MCF 10A (cell line): ENCODE results near the gene FCHSD2. TPM values are rescaled to one million over a fixed set of nuclear protein-coding genes. Genes with fewer than 3 reads are reported as not detected.

Experiments used
- BruUV-seq: library from RNA; stranded (reverse); fragments of 400-500 nt; replicated peaks from 2 replicates; lab custom pipeline; 2021; lab: Mats Ljungman, UMichigan
- CTCF ChIA-PET: fragments of 300-600 bp; sonication (Branson Sonifier 250); formaldehyde crosslinking; extraction: SDS; loops from one replicate; lab custom pipeline; 2021; ENCODE audit warnings: antibody characterized with exemption, inconsistent platforms; lab: Yijun Ruan, JAX
- POLR2A ChIA-PET: fragments of 300-600, 350-650 bp; sonication (Branson Sonifier 250); formaldehyde crosslinking; extraction: SDS; loops from one replicate; lab custom pipeline; 2020; ENCODE audit warnings: antibody characterized with exemption, inconsistent platforms; lab: Yijun Ruan, JAX
- DNase-seq: peaks from one replicate; pipeline ENCODE4 v3.0.0-alpha.2; 2018; ENCODE audit not compliant: unreplicated experiment
- H3K27ac Mint-ChIP-seq: one replicate; pipeline ENCODE4 v1.8.0; 2022; ENCODE audit warnings: mild to moderate bottlenecking, low read depth, mixed read lengths; ENCODE audit not compliant: unreplicated experiment
- H3K27me3 Mint-ChIP-seq: one replicate; pipeline ENCODE4 v1.8.0; 2022; ENCODE audit warnings: mixed read lengths; ENCODE audit not compliant: insufficient read depth, unreplicated experiment
- H3K36me3 Mint-ChIP-seq: one replicate; pipeline ENCODE4 v1.8.0; 2022; ENCODE audit warnings: mild to moderate bottlenecking, moderate library complexity, mixed read lengths; ENCODE audit not compliant: insufficient read depth, unreplicated experiment
- H3K4me1 Mint-ChIP-seq: one replicate; pipeline ENCODE4 v1.8.0; 2022; ENCODE audit warnings: mixed read lengths; ENCODE audit not compliant: insufficient read depth, unreplicated experiment
- H3K4me3 Mint-ChIP-seq: one replicate; pipeline ENCODE4 v1.8.0; 2022; ENCODE audit warnings: mild to moderate bottlenecking, moderate library complexity, mixed read lengths; ENCODE audit not compliant: unreplicated experiment
- H3K9me3 Mint-ChIP-seq: one replicate; pipeline ENCODE4 v1.8.0; 2022; ENCODE audit warnings: mixed read lengths; ENCODE audit not compliant: unreplicated experiment
- intact Hi-C: fragments of 100-400 bp; cut with micrococcal nuclease; formaldehyde crosslinking; loops from 2 replicates; pipeline ENCODE4 v1.14.1; 2022
- total RNA-seq: library from RNA; stranded (reverse); gene quantifications from 2 replicates; pipeline ENCODE4 v1.2.3, GENCODE V29; 2022
- TF ChIP-seq, protein P1 (sequence below): fragments of 200-600 bp; IDR thresholded peaks from one replicate; pipeline ENCODE4 v1.8.0; 2022; ENCODE audit warnings: antibody characterized with exemption, mild to moderate bottlenecking; ENCODE audit not compliant: unreplicated experiment

FCHSD2 gene
- total RNA-seq, 1 experiment from 2014 or later: 12.8 TPM

DNA sequence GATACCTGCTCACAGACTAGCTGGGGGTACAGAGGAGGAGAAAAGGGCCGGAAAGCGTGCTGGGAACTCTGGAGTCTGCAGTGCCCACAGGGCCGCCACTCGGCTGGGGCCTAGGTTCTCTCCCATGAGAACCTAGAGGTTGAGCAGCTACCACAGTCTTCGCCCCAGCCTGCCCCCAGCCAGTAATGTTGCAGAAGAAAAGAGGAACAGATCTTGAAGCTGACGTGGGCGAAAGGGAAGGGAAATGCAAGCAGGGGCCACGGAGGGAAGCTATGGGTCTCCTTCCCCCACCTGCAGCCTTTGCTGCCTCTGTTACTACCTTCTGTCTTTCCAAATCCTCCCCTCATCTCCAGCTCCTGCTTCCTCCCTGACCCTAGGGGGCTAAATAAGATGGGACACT lies 47.2 kb upstream of the FCHSD2 start:
- ChIA-PET POLR2A (no interaction called here), CTCF (interaction anchor here (1.0 to 7.8 kb wide), 4 partner anchors 50 to 395 kb away, joined by 3 to 238 read pairs (median 3); partner anchors contain the start of gene STARD10)
- TF ChIP-seq, protein P1, sequence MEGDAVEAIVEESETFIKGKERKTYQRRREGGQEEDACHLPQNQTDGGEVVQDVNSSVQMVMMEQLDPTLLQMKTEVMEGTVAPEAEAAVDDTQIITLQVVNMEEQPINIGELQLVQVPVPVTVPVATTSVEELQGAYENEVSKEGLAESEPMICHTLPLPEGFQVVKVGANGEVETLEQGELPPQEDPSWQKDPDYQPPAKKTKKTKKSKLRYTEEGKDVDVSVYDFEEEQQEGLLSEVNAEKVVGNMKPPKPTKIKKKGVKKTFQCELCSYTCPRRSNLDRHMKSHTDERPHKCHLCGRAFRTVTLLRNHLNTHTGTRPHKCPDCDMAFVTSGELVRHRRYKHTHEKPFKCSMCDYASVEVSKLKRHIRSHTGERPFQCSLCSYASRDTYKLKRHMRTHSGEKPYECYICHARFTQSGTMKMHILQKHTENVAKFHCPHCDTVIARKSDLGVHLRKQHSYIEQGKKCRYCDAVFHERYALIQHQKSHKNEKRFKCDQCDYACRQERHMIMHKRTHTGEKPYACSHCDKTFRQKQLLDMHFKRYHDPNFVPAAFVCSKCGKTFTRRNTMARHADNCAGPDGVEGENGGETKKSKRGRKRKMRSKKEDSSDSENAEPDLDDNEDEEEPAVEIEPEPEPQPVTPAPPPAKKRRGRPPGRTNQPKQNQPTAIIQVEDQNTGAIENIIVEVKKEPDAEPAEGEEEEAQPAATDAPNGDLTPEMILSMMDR: no peak
- no TSS peak for BruUV-seq
- intact Hi-C loops: no loop called here
- H3K27ac Mint-ChIP-seq: no peak overlapping the region
- H3K4me3 Mint-ChIP-seq: no peak overlapping the region
- no peaks in the 10 kb centered on the region for H3K9me3 Mint-ChIP-seq
- H3K4me1 Mint-ChIP-seq: peaks cover 62% of the 10 kb centered on the region
- no peaks in the 10 kb centered on the region for H3K27me3 Mint-ChIP-seq
- peaks cover 6% of the 10 kb centered on the region for H3K36me3 Mint-ChIP-seq
- no peak for DNase-seq

DNA sequence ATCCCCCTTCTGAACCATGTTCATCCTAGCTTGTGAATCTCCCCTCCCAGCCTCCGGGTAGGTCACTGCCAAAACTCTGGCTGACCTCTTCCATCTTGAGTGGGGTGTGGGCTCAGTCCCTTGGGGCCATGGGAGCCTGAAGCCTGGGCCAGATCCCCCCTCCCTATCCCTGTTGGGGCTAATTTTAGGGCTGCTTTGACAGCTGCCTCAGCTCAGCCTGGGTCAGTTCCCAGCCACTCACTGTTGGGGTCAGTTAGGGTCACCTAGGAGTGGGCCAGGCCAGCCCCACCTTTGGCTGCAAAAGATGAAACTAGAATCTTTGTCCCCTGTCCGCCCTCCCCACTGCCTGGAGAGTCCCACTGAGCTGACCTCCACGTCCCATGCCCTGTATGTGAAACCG lies 46.2 kb upstream of the FCHSD2 start:
- peaks cover 6% of the 10 kb centered on the region for H3K36me3 Mint-ChIP-seq
- H3K27ac Mint-ChIP-seq: no peak overlapping the region
- intact Hi-C loops: no loop called here
- no peak overlapping the region for H3K4me3 Mint-ChIP-seq
- TF ChIP-seq, protein P1: no peak
- no peak for DNase-seq
- no peaks in the 10 kb centered on the region for H3K27me3 Mint-ChIP-seq
- peaks cover 52% of the 10 kb centered on the region for H3K4me1 Mint-ChIP-seq
- ChIA-PET POLR2A (interaction anchor here (1.5 to 3.1 kb wide), 2 partner anchors 12 to 20 kb away, joined by 3 to 13 read pairs; no protein-coding TSS in a partner anchor), CTCF (interaction anchor here (0.9 to 7.8 kb wide), 3 partner anchors 51 to 350 kb away, joined by 3 to 238 read pairs (median 4); no protein-coding TSS in a partner anchor)
- no TSS peak for BruUV-seq
- no peaks in the 10 kb centered on the region for H3K9me3 Mint-ChIP-seq

GRCh38 chr11:73187854-73188253 lies 45.7 kb upstream of the FCHSD2 start:
- H3K36me3 Mint-ChIP-seq: peaks cover 6% of the 10 kb centered on the region
- no peaks in the 10 kb centered on the region for H3K27me3 Mint-ChIP-seq
- DNase-seq: peak; percentile 77
- ChIA-PET CTCF (interaction anchor here (0.6 to 7.8 kb wide), 8 partner anchors 10 to 367 kb away, joined by 3 to 238 read pairs (median 5); no protein-coding TSS in a partner anchor), POLR2A (interaction anchor here (0.7 to 3.1 kb wide), 3 partner anchors 9 to 21 kb away, joined by 3 to 13 read pairs (median 3); no protein-coding TSS in a partner anchor)
- H3K27ac Mint-ChIP-seq: no peak overlapping the region
- intact Hi-C loops: no loop called here
- TF ChIP-seq, protein P1: no peak
- peaks cover 47% of the 10 kb centered on the region for H3K4me1 Mint-ChIP-seq
- H3K4me3 Mint-ChIP-seq: no peak overlapping the region
- BruUV-seq: no TSS peak
- no peaks in the 10 kb centered on the region for H3K9me3 Mint-ChIP-seq

GRCh38 chr11:73186886-73187285 lies 44.8 kb upstream of the FCHSD2 start:
- DNase-seq: no peak
- no peak overlapping the region for H3K4me3 Mint-ChIP-seq
- ChIA-PET CTCF (interaction anchor here (0.5 to 7.8 kb wide), 24 partner anchors 8 to 575 kb away, joined by 3 to 238 read pairs (median 5); partner anchors contain the start of gene STARD10), POLR2A (interaction anchor here (0.5 to 3.1 kb wide), 12 partner anchors 8 to 348 kb away, joined by 3 to 43 read pairs (median 4); partner anchors contain the start of gene FCHSD2)
- H3K4me1 Mint-ChIP-seq: peaks cover 43% of the 10 kb centered on the region
- no peaks in the 10 kb centered on the region for H3K27me3 Mint-ChIP-seq
- H3K27ac Mint-ChIP-seq: no peak overlapping the region
- H3K9me3 Mint-ChIP-seq: no peaks in the 10 kb centered on the region
- peaks cover 6% of the 10 kb centered on the region for H3K36me3 Mint-ChIP-seq
- intact Hi-C loops: no loop called here
- TF ChIP-seq, protein P1: no peak
- no TSS peak for BruUV-seq
